ENCODE measurements around the gene ERICH4.
A peak's percentile ranks its signal among the peaks of the same experiment; 100 is the strongest.
"Not testable (repeated sequence)": the region's sequence is repeated elsewhere in the genome, so short reads cannot be mapped to it uniquely, and the experiment has no call there.

ERICH4 gene

DNA sequence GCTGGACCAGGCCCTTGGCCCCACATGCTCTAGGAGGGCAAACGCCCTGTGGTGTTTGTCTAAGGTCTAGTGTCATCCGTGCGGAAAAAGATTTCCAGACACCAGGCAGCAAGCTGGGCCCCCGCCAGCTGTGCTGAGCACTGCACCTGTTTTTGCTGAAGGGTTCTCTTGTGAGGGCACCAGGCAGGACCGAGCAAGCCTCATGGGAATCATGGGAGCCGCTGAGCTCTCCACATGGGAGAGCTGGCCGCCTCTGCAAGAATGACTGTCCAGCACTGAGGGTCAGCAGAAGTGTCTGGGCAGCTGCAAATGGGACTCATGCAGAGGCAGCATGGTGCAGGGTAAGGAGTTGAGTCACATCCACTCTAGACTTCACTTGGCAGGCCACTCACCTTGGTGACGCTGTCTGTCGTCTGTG lies 27.8 kb upstream of the ERICH4 start:
- DNase-seq: no peak

DNA sequence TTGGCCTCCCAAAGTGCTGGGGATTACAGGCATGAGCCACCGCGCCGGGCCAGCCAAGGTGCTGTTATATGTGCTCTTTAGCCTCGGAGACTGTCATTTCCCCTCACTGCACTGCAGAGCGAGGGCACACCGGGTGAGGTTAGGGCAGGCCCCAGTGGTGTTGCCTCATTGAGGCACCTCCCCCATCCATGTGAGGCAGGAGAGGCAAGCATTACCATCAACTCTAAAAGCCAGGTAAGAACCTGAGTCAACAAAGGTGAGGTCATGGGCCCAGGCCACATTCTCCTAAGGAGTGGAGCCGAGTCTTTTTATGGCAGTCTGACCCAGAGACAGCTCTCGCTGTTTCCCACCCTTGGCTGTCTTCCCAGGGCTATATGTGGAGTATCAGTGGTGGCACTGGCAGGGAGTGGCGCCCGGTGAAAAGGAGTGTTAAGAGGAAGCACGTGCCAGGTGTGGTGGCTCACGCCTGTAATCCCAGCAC lies 26.7 kb upstream of the ERICH4 start:
- no peak for DNase-seq

DNA sequence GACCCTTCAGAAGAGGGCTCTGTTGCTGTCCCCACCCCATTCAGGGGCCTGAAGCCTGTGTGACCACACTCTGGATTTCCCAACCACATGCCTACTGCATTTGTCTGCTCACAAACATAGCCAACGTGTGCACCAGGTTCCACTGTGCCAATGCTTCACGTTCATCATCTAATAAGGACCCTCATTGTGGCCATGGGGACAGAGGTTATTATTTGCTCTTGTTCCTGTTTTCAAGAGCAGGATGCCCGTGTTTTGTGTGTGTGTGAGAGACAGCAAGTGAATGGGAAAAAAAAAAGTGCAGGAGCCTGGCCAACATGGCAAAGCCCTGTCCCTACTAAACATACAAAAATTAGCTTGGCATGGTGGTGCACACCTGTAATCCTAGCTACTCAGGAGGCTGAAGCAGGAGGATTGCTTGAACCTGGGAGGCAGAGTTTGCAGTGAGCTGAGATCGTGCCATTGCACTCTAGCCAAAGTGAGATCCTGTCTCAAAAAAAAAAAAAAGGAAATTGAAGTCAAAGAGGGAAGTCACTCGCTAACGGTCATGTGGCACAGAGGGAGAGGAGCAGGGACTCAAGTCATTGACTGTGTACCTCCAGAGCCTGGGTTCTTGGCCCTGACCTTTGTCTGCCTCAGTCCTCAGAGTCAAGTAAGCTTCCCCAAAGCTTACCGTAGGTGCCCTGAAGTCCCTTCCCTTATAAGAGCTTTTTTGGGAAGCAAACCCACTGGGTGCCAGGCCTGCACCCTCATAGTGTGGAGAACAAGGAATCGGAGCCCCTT lies 22.7 kb upstream of the ERICH4 start:
- DNase-seq: no peak

DNA sequence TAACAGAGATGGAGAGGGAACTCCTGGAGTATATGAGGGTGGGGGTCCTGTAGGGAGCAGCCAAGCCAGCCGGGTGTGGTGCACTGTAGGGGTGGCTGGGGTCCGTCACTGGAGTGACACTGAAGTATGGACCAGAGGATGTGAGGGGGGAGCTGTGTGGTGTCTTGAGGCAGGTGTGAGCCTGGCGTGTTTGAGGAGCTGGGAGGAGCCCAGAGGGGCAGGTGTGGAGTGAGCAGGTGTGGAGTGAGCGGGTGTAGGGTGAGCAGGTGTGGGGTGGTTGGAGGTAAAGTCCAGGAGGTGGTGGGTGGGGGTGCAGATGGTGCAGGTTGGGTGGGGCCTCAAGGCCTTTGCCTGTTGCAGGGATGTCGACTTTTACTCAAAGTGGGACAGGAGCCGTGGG lies 21.6 kb upstream of the ERICH4 start:
- no peak for DNase-seq

DNA sequence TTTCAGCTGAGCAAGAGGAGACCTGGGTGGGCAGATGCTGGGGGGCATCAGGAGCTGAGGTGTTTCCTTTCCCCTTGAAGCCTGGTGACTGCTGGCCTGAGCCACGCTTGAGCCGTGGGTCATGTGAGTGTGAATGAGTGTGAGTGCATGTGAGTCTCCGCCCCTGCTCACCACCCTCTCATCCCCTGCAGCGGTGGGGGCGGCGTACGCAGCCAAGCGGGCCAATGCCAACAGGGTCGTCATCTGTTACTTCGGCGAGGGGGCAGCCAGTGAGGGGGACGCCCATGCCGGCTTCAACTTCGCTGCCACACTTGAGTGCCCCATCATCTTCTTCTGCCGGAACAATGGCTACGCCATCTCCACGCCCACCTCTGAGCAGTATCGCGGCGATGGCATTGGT lies 21.0 kb upstream of the ERICH4 start:
- DNase-seq: no peak

DNA sequence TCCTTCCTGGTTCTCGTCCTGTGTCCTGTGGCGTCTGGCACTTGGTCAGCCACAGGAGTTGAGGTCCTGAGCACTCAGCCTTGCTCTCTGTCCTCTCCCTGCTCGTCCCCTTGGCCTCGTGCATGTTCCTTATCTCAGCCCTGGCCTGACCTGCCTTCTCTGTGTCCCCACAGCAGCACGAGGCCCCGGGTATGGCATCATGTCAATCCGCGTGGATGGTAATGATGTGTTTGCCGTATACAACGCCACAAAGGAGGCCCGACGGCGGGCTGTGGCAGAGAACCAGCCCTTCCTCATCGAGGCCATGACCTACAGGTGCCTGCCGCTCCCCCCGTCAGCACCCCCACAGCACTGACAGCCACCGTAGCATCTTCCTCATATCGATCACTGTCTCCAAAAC lies 20.5 kb upstream of the ERICH4 start:
- no peak for DNase-seq

DNA sequence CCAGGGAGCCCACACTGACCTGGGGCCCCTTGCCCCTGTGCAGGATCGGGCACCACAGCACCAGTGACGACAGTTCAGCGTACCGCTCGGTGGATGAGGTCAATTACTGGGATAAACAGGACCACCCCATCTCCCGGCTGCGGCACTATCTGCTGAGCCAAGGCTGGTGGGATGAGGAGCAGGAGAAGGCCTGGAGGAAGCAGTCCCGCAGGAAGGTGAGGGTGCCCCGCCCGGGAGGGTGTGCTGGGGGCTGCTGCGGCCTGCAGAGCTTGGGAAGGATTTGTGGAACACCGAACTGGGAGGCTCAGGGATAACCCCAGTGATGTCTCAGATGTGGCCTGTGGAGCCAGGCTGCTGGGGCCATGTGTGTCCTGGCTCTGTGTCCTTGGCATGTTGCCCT lies 20.0 kb upstream of the ERICH4 start:
- DNase-seq: no peak

DNA sequence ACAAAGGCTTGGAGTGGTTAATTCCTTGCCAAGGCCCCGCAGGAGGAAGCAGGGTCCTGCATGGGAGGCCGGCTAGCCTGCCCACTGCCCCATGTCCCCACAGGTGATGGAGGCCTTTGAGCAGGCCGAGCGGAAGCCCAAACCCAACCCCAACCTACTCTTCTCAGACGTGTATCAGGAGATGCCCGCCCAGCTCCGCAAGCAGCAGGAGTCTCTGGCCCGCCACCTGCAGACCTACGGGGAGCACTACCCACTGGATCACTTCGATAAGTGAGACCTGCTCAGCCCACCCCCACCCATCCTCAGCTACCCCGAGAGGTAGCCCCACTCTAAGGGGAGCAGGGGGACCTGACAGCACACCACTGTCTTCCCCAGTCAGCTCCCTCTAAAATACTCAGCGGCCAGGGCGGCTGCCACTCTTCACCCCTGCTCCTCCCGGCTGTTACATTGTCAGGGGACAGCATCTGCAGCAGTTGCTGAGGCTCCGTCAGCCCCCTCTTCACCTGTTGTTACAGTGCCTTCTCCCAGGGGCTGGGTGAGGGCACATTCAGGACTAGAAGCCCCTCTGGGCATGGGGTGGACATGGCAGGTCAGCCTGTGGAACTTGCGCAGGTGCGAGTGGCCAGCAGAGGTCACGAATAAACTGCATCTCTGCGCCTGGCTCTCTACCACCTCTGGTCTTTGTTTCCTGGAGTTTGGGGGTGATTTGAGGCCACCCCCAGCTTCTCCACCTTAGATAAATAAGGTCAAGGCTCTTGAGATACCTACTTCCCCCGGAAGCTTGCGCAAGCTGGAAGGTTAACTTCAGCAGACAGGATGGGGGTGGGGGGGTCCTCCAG lies 18.4 kb upstream of the ERICH4 start:
- no peak for DNase-seq

DNA sequence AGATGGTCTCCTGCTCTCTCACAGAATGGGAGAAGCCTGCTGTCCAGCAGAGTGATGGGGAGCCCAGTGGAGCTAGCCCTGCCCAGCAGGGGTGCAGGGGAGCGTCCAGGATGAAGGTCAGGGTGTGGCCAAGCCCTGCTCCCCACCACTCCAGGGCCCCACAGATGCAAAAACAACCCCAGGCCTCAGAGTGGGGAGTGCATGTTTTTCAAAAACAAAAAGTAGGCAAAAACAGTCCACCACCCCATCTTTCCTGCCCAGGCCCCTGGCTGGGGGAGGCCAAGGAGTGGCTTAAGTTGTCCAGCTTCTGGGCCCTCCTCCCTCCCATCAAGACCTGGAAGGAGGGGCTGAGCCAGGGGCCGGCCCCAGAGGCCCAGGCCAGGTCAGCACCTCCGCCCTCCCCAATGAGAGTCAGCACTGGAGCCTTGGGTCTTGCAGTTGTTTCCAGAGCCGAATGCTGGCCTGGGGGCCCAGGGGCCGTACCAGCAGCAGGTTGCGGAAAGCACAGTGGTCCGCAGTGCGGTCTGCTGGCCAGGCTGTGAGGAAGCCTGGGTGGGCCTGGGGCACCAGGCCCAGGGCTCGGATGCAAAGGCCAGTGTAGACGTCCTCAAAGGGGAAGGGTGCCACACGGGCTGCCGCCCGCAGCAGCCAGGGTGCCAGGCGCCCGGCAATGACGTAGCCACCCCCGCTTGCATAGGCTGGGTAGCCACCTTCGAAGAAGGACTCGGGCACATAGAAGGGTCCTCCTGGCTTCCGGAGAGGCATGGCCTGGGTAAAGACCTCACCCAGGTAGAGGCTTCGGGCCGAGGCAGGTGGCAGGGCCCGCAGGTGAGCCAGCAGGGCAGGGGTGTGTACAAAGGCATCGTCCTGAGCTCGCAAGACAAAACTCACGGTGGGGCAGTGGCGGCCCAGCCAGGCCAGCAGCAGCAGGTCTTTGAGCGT lies 17.5 kb upstream of the ERICH4 start:
- no peak for DNase-seq

DNA sequence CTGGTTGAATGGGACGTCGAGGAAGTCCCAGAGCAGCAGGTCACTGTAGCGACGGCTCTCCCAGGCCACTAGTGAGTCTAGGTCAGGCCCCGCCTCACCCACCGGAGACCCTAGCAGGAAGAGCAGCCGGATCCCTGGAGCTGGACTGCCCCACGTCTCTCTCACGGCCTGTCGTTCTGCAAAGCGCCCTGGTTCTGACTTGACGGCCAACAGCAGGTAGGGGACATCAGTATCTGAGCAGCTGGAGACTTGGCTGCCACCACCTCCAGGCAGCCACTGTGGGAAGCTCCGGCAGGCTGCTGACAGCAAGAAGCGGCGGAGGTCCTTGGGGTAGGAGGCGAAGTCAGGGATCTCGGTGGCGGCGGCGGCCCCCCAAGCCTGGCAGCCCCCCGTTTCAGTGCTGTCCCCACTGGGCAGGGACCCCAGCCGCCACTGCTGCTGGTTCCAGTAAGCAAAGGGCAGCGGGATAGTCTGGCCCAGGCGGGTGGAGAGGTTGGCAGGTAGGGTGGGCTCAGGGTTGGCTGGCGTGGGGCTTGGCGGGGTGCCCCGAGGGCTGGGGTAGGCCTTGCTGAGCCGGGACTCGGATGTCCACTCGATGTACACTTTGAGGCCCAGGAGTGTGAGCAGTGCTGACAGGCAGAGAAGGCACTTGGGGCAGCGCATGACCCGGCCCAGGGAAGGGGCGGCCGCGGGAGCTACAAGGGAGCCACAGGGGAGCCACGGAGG lies 16.7 kb upstream of the ERICH4 start:
- no peak for DNase-seq

DNA sequence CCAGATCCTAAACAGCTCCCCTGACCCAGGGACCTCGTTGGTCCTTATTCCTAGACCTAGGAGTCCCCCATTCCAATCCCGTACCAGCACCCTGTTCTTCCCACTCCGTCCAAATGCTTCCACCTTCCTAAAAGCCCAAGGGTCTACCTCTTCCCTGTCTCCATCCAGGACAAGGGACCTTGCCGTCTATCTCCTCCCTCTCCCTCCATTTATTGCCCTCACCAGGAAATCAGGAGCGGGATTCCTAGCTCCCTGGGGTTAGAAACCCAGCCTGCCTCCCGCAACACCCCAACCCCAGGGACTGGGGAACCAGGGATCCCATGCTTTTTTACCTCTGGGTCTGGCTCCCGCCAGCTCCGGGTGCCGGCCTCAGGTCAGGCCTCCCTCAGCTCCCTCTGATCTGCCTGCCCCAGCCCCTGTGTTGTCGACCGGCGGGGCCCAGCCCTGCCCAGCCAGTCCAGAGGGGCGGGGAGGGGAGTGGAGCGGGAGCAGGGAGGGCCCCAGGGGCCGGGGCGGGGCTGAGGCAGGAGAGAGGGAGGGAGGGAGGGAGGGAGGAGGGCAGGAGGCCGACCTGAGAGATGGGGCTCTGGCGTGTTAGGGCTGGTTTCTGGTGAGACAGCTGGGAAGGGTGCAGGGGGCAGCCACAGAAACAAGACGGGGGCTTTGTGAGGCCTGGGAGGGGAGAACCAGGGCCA lies 15.9 kb upstream of the ERICH4 start, which contains the start of gene B3GNT8:
TSS of gene B3GNT8 (minus strand) at position 423 of the 695 bp plus-strand sequence. CDS start 596 bp downstream, outside the sequence.
- DNase-seq: peak; percentile 23 to 28

DNA sequence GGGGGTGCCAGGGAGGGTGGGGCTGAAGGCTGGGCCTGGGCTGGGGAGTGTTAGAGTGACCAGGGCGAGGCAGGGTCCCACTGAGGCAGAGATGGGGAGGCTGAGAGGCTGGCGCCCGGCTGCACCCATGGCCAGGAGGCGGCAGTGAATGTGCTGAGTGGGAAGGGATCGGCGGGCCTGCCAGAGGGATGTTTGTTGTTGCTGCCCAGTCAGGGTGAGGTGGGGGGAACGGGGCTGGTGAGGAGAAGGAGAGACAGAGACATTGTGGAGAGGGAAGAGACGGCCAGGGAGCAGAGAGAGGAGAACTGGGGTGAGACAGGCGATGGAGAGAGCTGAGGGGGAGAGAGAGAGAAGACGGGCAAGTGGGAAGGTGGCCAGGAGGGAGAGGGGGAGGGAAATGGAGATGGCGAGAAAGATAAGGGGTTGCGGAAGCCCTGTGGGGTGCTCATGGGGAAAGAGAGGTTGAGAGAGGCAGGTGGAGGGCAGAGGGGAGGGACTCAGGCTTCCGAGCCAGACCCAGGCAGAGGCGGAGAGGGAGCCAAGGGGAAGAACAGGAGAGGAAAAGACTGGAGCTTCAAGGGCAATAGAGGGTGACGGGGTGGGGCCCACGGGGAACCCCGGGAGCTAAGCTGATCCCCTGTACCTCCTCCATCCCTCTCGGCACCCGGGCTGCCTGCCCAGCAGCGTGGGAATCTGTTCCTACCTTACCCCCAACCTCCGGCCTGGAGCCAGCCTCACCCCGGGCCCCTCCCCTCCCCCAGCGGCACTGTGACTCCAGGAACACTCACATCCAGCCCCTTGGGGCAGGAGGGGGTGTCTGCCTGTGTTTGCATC lies 15.1 kb upstream of the ERICH4 start:
- peak; percentile 11 to 17 for DNase-seq

DNA sequence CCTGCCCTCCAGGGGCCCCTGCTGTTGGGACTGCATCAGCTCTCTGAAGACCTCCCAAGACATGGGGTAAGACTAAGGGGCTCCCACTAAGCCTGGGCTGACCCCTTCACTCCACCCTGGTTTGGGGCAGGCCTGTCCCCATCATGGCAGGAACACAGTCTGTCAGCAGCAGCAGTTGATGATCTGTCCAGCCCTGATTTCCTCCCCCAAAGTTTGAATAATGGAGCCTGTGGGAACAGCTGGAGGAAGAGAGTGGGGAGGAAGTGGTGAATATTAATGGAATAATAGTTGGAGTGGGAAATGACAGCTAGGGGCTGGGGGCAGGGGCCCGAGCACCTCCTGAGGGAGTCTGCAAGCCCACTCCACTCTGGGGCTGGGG lies 14.5 kb upstream of the ERICH4 start:
- no peak for DNase-seq

DNA sequence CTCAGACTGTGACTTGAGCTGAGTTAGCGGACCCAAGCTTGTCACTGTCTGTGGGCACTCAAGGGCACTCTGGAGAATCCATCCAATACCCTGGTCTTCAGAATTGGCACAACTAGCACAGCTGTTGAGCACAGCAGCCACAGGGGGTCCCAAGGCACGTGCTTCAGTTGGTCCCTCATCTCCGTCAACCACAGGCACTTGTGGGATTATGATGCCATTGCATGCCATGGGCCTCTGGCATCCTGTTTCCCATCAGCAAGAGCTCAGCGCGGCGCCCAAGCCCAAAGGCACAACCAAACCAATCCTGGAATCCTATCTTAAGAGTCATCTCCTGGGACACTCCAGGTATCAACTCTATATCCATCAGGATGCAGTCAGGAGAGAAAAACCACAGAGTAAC lies 12.0 kb upstream of the ERICH4 start:
- DNase-seq: no peak

DNA sequence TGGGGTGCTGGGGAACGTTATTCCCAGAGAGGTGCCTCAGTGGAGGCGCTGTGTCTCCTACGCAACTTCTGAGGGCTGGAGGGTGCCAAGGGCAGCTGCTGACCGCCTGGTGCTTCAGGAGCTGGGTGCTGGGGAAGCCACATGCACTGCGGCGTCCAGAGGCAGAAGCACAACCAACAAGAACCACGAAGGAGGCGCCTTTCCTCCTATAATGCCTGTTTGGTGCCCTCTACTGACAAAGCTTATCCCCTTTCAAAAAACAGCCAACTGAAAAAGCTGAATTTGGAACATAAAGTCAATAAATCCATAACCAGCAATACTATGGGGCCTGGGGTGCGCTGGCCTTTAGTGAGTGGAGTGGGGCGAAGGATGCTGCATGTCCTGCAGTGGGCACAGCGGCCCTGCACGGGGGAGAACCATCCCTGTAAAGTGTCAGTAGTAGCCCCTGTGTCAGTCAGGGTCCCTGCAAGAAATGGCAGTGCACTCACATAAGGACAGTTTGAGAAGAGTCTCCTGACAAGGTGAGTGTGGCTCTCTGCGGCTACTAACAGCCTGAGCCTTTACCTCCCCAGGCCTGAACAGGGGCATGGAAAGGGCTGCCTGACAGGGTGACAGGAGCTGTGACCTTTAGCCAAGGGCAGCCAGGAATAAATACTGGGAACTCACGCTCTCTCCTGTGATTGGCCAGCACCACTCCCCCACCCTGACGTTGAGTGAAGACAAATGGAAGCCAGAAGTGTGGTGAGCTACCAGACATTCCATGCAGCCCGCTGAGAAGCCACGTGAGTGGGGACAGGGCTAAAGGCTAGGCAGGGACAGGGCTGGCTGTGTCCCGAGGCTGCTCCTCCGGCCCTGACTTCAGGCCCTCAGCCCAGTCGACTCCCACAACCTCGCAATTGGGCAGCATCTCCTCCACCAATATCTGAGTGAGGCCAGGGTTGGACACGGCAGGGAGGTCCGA lies 11.2 kb upstream of the ERICH4 start:
- DNase-seq: no peak

DNA sequence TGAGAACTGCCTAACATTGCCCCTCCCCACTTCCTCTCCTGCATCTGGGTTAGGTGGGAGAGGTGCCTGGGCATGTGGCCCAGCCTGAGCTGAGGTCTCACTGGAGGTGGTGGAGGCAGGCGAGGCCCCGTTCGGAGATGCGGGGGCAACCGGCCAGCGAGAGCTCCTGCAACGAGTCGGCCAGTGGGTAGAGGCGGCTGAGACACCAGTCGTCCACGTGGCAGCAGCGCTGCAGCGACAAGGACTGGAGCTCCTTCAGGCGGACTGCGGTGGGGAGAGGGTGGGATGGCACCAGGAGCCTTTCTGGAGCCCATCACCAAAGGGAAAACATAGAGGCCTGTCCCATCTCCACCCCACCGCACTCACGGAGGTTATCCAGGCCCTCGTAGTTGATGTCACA lies 9.8 kb upstream of the ERICH4 start:
- DNase-seq: no peak

DNA sequence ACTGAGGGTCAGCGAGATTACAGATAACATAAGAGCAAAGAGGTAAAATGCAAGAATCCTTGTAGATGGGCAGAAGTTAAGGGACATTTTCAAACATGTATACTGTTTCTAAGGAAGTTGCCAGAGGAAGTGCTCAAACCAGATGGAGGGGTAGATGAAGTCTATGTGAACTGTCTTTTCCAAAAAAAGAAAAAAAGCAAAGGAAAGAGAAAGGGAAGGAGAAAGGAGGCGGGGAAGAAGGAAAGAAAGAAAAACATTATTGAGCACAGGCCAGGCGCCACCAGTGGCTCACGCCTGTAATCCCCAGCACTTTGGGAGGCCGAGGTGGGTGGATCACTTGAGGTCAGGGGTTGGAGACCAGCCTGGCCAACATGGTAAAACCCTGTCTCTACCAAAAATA lies 8.5 kb upstream of the ERICH4 start:
- DNase-seq: no peak

DNA sequence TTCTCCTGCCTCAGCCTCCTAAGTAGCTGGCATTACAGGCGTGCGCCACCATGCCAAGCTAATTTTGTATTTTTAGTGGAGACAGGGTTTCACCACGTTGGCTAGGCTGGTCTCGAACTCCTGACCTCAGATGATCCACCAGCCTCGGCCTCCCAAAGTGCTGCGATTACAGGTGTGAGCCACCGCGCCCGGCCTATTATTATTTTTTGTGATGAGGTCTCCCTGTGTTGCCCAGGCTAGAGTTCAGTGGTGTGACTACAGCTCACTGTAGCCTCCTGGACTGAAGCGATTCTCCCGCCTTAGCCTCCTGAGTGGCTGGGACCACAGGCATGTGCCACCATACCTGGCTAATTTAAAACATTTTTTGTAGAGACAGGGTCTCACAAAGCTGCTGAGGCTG lies 7.6 kb upstream of the ERICH4 start:
- DNase-seq: not testable (repeated sequence)

DNA sequence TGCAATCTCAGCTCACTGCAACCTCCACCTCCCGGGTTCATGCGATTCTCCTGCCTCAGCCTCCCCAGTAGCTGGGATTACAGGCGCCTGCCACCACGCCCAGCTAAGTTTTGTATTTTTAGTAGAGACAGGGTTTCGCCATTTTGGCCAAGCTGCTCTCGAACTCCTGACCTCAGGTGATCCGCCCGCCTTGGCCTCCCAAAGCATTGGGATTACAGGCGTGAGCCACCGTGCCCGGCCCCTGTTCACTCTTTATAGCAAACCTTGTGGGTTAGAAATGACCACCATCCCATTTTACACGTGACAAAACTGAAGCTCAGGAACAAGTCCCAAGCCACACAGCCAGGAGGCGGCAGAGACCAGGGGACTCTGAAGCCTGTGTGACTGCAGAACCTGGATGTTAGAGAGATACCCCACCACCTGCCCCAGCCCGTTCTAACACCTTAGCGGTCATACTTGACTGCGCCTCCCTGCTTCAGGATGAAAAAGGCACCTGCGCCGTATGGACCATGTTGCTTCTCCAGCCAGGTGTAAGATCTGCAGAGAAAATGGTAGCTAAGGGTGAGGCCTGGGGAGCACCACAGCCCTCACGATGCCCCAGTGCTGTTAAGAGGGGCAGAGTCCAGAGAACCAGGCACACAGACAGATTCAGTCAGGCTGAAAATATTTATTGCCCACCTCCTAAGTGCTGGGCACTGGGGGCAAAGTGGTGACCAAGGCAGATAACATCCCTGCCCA lies 6.9 kb upstream of the ERICH4 start:
- no peak for DNase-seq

Measured in activated CD4-positive, alpha-beta T cell treated with anti-CD3 and anti-CD28 coated beads, Interleukin-2, amount 50 U/mL, for 4 hours (primary cell).